B cell (primary cell): ENCODE results near the gene ELL. TPM values are rescaled to one million over a fixed set of nuclear protein-coding genes. Genes with fewer than 3 reads are reported as not detected.

Experiments used
- ATAC-seq: fragments of 200-7000 bp; cut with Tn5 transposase; one replicate; pipeline ENCODE4 v1.10.0; 2021; ENCODE audit warnings: low read depth, mild to moderate bottlenecking, moderate number of reproducible peaks, moderate library complexity
- CTCF ChIA-PET: fragments of 350-600 bp; sonication (Branson Sonifier 250); formaldehyde crosslinking; loops from one replicate; lab custom pipeline; 2021; ENCODE audit warnings: antibody characterized with exemption, inconsistent platforms; lab: Charles Lee
- POLR2A ChIA-PET: fragments of 350-600 bp; sonication (Branson Sonifier 250); formaldehyde crosslinking; loops from one replicate; lab custom pipeline; 2021; ENCODE audit warnings: antibody characterized with exemption; lab: Charles Lee
- DNase-seq: peaks from one replicate; pipeline ENCODE4 v3.0.0; 2013
- H2AFZ ChIP-seq: 2 replicates; pipeline ENCODE4 v1.6.1; 2012; ENCODE audit warnings: mild to moderate bottlenecking, low read depth, low read length; ENCODE audit not compliant: insufficient read depth, poor library complexity, severe bottlenecking
- H3K27ac ChIP-seq, 2 donors: 1 replicate in 1 of 2; 2 replicates in 1 of 2; pipeline ENCODE4 v1.5.1; 2012 to 2013; ENCODE audit warnings: low read length in 2 of 2, mild to moderate bottlenecking in 2 of 2, moderate library complexity in 1 of 2
- H3K27me3 ChIP-seq, 4 experiments: fragments of 200-600 bp in 1 of 4; sonication (generic) in 1 of 4; replicated peaks in 1 of 4; 1 replicate in 2 of 4; 2 replicates in 2 of 4; pipeline versions ENCODE4 v1.6.1 to v1.7.0; 2013 to 2016; ENCODE audit warnings: low read length in 3 of 4, mild to moderate bottlenecking in 2 of 4, mixed read lengths in 1 of 4, moderate library complexity in 1 of 4; ENCODE audit not compliant: insufficient read depth in 4 of 4, control insufficient read depth in 3 of 4; ENCODE audit errors: control extremely low read depth in 1 of 4
- H3K36me3 ChIP-seq, 2 experiments: replicated peaks in 1 of 2; 1 replicate in 1 of 2; 2 replicates in 1 of 2; pipeline versions ENCODE4 v1.6.1 to v1.7.1; 2013; ENCODE audit warnings: low read length in 1 of 2; ENCODE audit not compliant: insufficient read depth in 2 of 2, control insufficient read depth in 1 of 2; ENCODE audit errors: control extremely low read depth in 1 of 2, extremely low read depth in 1 of 2
- H3K4me1 ChIP-seq, 2 donors: fragments of 200-600 bp in 1 of 2; sonication (generic) in 1 of 2; 1 replicate in 1 of 2; 2 replicates in 1 of 2; pipeline versions ENCODE4 v1.5.1 to v1.6.1; 2013 to 2017; ENCODE audit warnings: low read length in 2 of 2; ENCODE audit not compliant: control insufficient read depth in 2 of 2, insufficient read depth in 2 of 2
- H3K4me2 ChIP-seq: replicated peaks from 2 replicates; pipeline ENCODE3; 2012; ENCODE audit warnings: mild to moderate bottlenecking, low read depth, low read length; ENCODE audit not compliant: poor library complexity, severe bottlenecking
- H3K4me3 ChIP-seq, 5 experiments: fragments of 200-600 bp in 1 of 5; sonication (generic) in 1 of 5; 1 replicate in 3 of 5; 2 replicates in 2 of 5; pipeline versions ENCODE4 v1.5.1 to v1.7.0; 2011 to 2016; ENCODE audit warnings: low read length in 4 of 5, mild to moderate bottlenecking in 4 of 5, low read depth in 2 of 5, control low read depth in 1 of 5, moderate library complexity in 1 of 5; ENCODE audit not compliant: insufficient read depth in 1 of 5; ENCODE audit errors: control extremely low read depth in 1 of 5, extremely low read depth in 1 of 5
- H3K79me2 ChIP-seq: fragments of 200-600 bp; sonication (generic); one replicate; pipeline ENCODE4 v1.6.0; 2016; ENCODE audit warnings: low read length; ENCODE audit not compliant: control insufficient read depth, insufficient read depth
- H3K9ac ChIP-seq: fragments of 200-600 bp; sonication (generic); 2 replicates; pipeline ENCODE4 v1.6.1; 2017; ENCODE audit warnings: mild to moderate bottlenecking, low read length, moderate library complexity
- H3K9me3 ChIP-seq, 3 donors: one replicate each; pipeline versions ENCODE4 v1.6.1 to v1.7.1; 2013; ENCODE audit warnings: low read length in 2 of 3; ENCODE audit not compliant: control insufficient read depth in 2 of 3, insufficient read depth in 1 of 3; ENCODE audit errors: control extremely low read depth in 1 of 3
- H4K20me1 ChIP-seq: 2 replicates; pipeline ENCODE4 v1.6.0; 2012; ENCODE audit warnings: mild to moderate bottlenecking, low read length; ENCODE audit not compliant: insufficient read depth, control insufficient read depth, poor library complexity, severe bottlenecking
- H3K27ac Mint-ChIP-seq: one replicate; pipeline ENCODE4 v1.8.0; 2021; ENCODE audit warnings: mixed read lengths
- H3K27me3 Mint-ChIP-seq: one replicate; pipeline ENCODE4 v1.8.0; 2021; ENCODE audit warnings: mixed read lengths
- H3K4me1 Mint-ChIP-seq: one replicate; pipeline ENCODE4 v1.8.0; 2021; ENCODE audit warnings: mixed read lengths
- H3K4me3 Mint-ChIP-seq: one replicate; pipeline ENCODE4 v1.8.0; 2021; ENCODE audit warnings: mixed read lengths
- H3K9me3 Mint-ChIP-seq: one replicate; pipeline ENCODE4 v1.8.0; 2022; ENCODE audit warnings: mixed read lengths; ENCODE audit not compliant: insufficient read depth
- CTCF ChIP-seq: fragments of 200-600 bp; IDR thresholded peaks from one replicate; pipeline ENCODE4 v1.8.0; 2022; ENCODE audit warnings: antibody characterized with exemption, mild to moderate bottlenecking
- EZH2 ChIP-seq: IDR thresholded peaks from 2 replicates; pipeline ENCODE4 v1.6.1; 2012; ENCODE audit warnings: borderline replicate concordance, low read depth, mild to moderate bottlenecking, moderate library complexity, low read length; ENCODE audit not compliant: insufficient read depth, poor library complexity, severe bottlenecking
- WGBS: methylation state at CpG from one replicate; pipeline ENCODE4 v1.1.5; 2013; ENCODE audit warnings: missing lambda C conversion rate; ENCODE audit not compliant: insufficient coverage; 5-methylcytosine and 5-hydroxymethylcytosine counted together
- intact Hi-C: fragments of 100-400 bp; cut with micrococcal nuclease; formaldehyde crosslinking; loops from one replicate; pipeline ENCODE4 v1.10.0; 2022
- polyA plus RNA-seq: library from polyadenylated mRNA; depleted of rRNA; stranded (reverse); fragments of >200 nt; gene quantifications from 2 replicates; pipeline ENCODE4 v1.2.3, GENCODE V29; 2012
- total RNA-seq, 2 donors: library from RNA; stranded (reverse); fragments of 120-200 nt in 1 of 2; gene quantifications; 1 replicate in 1 of 2; 2 replicates in 1 of 2; pipeline versions ENCODE4 v1.2.3 to v1.2.4, GENCODE V29; 2013 to 2022

The ELL gene
- total and polyA plus RNA-seq, 2 donors (not counting 1 experiment from before 2014, with no cell fraction given), result 21.2 to 31.4 TPM

DNA sequence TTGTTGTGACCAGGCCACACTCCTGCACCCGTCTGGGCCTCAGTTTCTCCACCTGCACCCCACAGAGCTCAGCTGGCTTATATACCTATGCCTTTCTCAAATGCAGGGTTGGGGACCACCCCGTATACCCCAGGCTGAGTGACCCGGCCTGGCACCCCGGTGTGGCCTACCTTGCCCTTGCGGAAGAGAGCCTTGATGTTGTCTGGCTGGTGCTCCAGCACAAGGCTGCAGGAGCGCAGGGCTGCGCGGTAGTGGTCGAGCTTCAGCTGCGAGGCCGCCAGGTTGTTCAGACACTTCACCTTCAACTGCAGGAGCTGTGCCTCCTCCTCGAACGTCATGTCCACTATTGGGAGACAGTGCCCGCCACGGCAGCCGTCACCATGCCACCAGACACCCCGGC lies 15.6 kb upstream of the ELL start:
- H3K27me3 ChIP-seq, result no peaks in the 10 kb centered on the region
- Mint-ChIP-seq H3K27me3 (no peaks in the 10 kb centered on the region), H3K27ac (no peak overlapping the region), H3K4me3 (no peak overlapping the region), H3K4me1 (peaks cover 8% of the 10 kb centered on the region), H3K9me3 (no peaks in the 10 kb centered on the region)
- no peak overlapping the region for H3K27ac ChIP-seq
- no peaks in the 10 kb centered on the region for H4K20me1 ChIP-seq
- no peak overlapping the region for H2AFZ ChIP-seq
- no peak for DNase-seq
- H3K9ac ChIP-seq, result no peak overlapping the region
- ChIA-PET CTCF (no interaction called here), POLR2A (no interaction called here)
- H3K79me2 ChIP-seq, result peaks cover 14% of the 10 kb centered on the region
- H3K9me3 ChIP-seq, result no peaks in the 10 kb centered on the region
- H3K36me3 ChIP-seq, result peaks cover 5 to 55% of the 10 kb centered on the region in 2 experiments
- no peak overlapping the region for H3K4me2 ChIP-seq
- no peak for TF ChIP-seq CTCF
- no peak for TF ChIP-seq EZH2
- intact Hi-C loops, result no loop called here
- H3K4me1 ChIP-seq, result peaks cover 6 to 7% of the 10 kb centered on the region in 2 donors
- WGBS, result 97% methylated on average over 17 of the region's 17 CpGs
- no peak for ATAC-seq
- H3K4me3 ChIP-seq, result no peak overlapping the region

- no peak overlapping the region for H3K27ac ChIP-seq
- peaks cover 0 to 3% (median 0%) of the 10 kb centered on the region in 3 donors for H3K9me3 ChIP-seq
- TF ChIP-seq CTCF (no peak), EZH2 (no peak)
- Mint-ChIP-seq H3K27me3 (no peaks in the 10 kb centered on the region), H3K4me3 (no peak overlapping the region), H3K27ac (no peak overlapping the region), H3K4me1 (peaks cover 3% of the 10 kb centered on the region), H3K9me3 (no peaks in the 10 kb centered on the region)
- no peak overlapping the region for H2AFZ ChIP-seq
- H4K20me1 ChIP-seq, result no peaks in the 10 kb centered on the region
- WGBS, result 96% methylated on average over 7 of the region's 10 CpGs
- POLR2A ChIA-PET, result no interaction called here
- H3K36me3 ChIP-seq, result peaks cover 5 to 57% of the 10 kb centered on the region in 2 experiments
- no peaks in the 10 kb centered on the region for H3K4me1 ChIP-seq
- no peak overlapping the region for H3K4me3 ChIP-seq
- peaks cover 5% of the 10 kb centered on the region for H3K79me2 ChIP-seq
- H3K9ac ChIP-seq, result no peak overlapping the region
- DNase-seq, result no peak
- no peak overlapping the region for H3K4me2 ChIP-seq
- no peak for ATAC-seq
- CTCF ChIA-PET, result no interaction called here
- intact Hi-C loops, result no loop called here
- H3K27me3 ChIP-seq, result no peaks in the 10 kb centered on the region
These were observed 14.6 kb upstream of the ELL start for GRCh38 chr19:18536475-18536874.
